NCI-H2029 treated with DMSO at 0.1 percent for 48 hours (cell line): ENCODE results near the gene TMEM168.
"Not testable (repeated sequence)": the region's sequence is repeated elsewhere in the genome, so short reads cannot be mapped to it uniquely, and the experiment has no call there.

Source experiments
- DNase-seq: peaks from one replicate; lab custom pipeline; 2025; lab: John Stamatoyannopoulos, UW

TMEM168 gene

DNA sequence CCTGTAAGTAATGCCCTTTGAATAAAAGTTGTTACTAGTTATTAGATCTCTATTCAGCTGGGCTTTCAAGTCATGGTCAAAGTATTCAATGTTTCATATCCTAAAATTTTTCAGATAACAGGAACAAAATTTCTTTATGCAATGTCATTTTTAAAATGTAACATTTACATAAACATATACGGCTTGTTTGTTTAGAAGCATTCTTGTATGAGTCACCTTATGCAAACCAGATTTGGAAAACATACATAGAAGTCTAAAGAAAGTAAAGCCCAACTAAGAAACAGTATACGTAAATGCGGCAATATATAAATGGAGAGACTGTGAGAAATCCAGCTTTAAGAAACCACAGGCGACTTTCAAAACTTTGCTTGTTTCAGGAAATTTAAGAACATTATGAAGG lies 10.5 kb downstream of the TMEM168 start:
- DNase-seq, result no peak

DNA sequence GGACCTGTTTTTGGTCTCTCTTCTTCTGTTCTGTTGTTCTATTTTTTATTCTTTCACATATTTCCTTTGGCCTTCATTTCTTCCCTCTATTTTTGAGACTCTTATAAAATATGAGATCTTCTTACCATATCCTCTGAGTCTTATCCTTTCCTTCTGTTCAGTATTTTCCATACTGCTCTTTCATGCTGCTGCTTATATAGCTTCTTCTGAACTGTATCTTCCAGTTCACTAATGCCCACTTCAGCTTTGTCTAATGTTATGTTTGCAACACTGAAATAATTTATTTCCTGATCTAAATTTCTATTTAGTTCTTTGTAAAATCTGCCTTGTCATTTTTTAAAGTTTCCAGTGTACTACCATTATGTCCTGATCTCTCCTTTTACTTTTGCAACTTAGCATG lies 12.8 kb downstream of the TMEM168 start:
- DNase-seq, result no peak

DNA sequence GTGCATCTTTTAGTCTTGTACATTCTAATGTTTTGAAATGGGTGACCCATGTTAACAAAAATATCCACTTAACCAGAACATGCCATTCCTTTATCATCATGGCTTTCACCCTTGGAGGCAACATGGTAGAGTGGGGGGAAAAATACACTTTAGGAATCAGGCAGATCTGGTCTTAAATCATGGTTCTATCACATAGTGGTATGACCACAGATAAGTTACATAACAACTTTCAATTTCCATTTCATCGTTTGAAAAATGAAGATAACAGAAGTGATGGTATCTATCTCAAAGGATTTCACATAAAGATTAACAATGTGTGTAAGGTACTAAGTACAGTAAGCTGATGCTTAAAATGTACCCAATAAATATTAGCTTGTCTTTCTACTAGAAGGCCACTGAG lies 19.0 kb downstream of the TMEM168 start:
- DNase-seq, result no peak

DNA sequence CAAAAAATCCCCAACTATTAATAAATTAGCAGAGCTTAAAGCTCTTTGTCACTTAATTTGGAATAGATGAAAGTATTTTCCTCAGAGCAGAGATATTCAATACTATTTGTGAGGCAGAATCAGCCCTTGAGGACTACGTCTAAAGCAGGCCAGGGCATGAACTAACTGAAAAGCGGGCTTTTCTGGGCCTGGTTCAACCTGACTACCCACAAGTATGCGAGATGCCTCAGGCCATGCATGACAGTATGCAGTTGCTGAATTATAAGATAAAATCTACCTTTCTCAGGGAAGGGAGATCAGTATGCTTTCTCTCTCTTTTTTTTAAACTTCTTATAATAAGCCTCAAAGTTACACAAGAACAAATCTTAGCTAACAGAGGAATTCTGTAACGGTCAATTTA lies 20.1 kb downstream of the TMEM168 start:
- no peak for DNase-seq

DNA sequence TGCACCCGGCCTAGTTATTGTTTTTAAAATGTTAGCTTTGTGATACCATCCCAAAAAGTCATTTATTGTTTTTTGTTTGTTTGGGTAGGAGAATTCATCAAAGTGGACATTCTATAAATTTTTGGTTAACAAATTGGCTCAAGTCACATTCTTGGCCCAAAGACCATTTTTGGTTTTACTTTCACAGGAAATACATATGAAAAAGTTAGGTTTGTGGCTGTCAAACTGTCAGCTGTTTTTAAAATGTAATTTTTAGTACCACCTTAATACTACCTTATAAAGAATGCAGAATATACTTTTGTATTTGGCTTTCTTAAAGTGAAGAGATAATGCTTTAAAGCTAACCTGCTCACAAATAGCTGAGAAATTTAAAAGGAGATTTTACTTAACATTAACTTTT lies 25.1 kb downstream of the TMEM168 start:
- no peak for DNase-seq

DNA sequence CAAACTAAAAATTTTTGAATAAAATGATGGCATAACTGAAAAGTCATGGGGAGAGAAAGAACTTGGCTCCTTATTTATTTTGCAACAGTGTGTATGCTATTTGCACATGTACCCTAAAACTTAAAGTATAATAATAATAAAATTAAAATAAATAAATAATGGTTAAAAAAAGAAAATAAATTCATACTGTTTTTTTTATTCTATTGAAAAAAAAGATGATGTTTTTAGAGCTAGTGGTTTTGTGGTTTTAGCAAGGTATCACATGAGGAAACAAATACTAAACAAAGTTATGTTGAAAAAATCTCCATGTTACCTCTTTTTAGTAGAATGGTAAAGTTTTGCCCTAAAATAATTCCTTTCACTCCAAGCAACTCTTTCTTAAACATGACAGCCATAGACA lies 26.2 kb downstream of the TMEM168 start:
- no peak for DNase-seq

DNA sequence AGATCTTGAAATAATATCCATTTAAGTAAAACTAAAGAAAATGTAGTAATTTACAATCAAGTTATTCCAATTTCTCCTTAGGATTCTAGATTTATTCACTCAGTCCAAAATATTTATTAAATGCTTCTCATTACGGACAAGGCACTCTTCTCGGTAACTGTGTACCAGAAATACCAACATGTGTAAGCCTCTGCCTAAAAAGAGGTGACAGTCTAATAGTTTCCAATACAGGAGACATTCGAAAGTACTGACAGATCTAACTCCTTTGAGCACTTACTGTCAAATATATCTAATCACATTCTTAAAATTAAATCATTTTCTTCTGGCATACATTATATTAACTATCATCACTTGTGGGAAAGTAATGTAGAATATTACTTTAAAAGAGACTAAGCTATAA lies 26.9 kb downstream of the TMEM168 start:
- no peak for DNase-seq

DNA sequence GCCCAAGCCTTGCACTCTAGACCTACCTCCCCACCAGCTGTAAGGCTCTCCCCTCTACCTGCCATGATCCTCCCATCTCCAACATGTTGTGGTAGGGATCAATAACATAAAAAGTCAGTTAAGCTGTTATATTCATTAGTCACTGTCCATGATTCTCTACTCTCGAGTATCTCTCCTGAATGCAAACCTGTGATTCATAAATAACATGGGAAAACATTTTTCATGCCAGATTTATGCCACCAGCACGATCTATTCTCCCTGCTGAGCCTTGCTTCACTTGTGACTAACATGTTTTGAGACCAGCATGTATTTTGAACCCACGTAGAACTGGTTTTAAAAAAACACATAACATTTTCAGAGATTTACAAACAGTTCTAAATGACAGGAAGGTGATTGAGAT lies 30.3 kb downstream of the TMEM168 start:
- DNase-seq, result no peak

DNA sequence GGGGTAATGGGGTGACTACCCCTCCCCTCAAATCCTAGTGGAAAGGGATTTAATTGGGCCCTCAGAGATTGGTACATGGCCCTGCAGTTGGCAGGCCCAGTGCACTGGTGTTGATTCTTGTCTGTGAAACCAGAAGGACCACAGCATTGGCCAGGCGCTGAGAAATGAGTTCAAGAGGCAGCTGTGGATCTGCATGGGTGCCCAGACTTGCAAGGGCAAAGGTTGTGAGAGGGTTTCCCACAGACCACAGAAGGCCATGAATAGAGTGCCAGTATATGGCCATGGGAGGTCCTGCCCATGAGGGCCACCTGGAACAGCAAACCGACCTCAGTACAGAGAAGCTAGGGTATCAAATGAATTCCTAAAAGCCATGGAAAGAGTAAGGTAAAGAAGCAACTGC lies 32.9 kb downstream of the TMEM168 start:
- DNase-seq, result no peak

DNA sequence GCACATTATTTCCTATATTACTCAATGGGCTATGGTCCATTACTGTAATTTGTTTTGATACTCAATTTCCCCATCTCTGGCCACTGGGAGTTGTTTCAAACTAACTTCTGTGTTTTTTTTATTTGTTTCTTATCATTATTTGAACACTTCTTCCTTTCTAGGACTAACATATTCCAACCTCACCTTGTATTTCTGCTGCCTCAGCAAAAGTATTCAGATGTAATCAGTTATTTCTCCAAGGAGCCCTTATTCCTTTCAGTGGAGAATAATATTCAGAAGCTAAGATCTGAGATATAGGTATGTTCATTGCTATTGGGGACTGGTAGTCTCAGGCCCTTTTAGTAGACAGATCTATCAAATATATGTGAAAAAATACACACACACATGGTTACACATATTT lies 36.9 kb downstream of the TMEM168 start:
- DNase-seq, result no peak

DNA sequence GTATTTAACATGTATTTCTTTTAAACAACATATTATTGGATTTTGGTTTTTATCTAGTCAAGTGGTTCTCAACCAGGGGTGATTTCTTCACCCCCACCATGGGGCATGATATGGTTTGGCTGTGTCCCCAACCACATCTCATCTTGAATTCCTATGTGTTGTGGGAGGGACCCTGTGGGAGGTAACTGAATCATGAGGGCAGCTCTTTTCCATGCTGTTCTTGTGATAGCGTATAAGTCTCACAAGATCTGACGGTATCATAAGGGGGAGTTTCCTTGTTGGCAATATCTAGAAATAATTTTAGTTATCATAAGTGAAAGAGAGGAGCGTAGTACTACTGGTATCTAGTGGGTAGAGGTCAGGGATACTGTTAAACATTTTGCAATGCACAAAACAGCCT lies 37.6 kb downstream of the TMEM168 start:
- DNase-seq, result no peak

DNA sequence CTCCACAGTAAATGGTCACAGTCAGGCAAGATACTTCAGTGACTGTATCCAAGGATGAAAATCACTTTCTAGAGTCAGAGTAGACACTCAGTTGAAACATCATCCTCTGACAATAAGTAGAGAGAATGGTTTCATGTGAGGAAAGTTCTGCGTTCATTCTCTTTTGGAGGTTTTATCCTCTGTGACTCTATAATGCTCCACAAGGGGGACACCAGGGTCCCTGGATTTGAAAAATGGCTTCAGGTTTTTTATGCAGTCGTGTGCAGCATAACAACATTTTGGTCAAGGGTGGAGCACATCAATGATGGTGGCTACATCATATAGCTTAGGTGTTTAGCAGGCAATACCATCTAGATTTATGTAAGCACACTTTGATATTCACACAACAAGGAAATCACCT lies 40.4 kb downstream of the TMEM168 start:
- DNase-seq, result no peak

DNA sequence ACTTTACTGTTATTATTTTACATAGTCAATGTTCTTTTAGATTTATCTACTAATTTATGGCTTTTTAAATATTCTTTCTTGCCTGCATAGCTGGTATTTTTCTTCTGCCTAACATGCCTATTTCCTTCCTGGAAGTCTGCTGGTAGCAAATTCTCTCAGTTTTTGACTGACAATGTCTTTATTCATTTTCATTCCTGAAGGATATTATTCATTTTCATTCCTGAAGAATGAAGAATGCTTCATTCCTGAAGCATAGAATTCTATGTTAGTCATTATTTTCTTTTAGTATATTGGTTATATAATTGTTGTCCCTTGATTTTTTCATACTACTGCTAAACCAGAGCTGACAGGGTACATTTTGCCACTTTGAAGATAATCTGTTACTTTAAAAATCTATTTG lies 41.8 kb downstream of the TMEM168 start:
- DNase-seq, result no peak

DNA sequence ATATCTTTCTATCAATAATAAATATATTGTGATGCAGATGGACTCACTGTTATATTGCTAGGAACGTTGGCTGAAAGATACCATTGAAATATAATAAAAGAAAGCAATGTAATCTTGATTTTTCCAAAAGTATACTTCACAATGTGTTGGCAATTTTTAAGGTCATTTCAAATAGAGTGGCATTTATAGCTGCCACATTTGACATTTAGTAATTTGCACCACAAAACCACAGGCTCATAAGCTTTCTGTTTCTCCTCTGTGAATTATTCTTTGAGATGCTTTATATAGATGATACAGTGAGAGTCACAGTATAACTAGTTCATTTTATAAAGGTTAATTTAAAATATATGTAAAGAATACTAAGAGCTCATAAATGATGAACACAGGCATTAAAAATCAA lies 44.6 kb downstream of the TMEM168 start:
- no peak for DNase-seq

DNA sequence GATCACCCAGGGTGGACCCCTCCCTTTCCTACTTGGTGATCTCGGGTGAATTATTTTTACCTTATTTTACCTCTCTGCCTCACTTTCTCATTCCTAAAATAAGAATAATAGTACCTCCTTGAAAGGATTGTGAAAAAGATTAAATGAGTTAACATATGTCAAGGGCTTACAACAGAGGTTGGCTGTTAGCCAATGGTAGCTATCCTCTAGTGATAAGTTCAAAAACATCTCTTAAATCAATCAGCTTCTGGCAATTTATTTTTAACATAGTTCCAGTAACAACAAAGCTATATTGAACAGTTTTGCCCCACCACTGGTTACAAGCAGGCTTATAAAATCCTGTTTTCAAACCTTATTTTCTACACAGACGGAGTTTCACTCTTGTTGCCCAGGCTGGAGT lies 45.4 kb downstream of the TMEM168 start:
- DNase-seq, result no peak

DNA sequence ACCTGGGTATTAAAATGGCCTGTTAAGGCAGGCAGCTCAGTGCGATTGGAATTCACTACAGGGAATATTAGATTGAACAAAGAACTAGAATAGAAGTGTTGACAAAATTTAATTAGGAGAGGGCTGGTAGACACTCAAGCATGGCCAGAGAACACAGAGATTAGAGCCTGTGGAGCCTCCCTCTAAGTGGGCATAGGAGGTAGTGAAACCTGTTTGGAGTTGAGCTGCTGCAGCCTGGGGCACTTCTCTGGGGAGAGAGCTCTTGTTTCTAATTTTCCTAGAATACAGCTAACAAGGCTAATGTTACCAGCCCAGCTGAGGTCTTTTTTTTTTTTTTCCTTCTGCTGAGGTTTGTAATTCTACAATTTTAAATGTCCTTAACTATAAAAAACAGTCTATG lies 46.4 kb downstream of the TMEM168 start:
- DNase-seq, result no peak

DNA sequence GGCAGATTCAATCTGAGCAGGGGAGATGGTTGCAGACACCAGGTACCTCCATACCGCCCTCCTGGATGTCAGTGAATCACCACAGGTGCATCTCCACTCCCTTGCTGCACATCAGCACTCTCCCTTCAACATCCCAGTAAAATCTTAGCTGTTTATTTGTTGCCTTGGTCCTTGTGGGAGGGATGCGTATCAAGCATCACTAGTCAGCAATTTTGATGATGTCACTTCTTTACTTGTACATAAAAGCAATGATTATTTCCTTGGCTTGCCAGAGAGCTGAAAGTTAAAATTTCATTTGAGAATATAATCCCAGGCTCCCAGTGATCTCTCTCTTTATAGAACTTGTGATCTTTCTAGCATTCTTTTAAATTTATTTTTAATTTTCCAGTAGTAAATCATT lies 49.5 kb downstream of the TMEM168 start:
- DNase-seq, result no peak

DNA sequence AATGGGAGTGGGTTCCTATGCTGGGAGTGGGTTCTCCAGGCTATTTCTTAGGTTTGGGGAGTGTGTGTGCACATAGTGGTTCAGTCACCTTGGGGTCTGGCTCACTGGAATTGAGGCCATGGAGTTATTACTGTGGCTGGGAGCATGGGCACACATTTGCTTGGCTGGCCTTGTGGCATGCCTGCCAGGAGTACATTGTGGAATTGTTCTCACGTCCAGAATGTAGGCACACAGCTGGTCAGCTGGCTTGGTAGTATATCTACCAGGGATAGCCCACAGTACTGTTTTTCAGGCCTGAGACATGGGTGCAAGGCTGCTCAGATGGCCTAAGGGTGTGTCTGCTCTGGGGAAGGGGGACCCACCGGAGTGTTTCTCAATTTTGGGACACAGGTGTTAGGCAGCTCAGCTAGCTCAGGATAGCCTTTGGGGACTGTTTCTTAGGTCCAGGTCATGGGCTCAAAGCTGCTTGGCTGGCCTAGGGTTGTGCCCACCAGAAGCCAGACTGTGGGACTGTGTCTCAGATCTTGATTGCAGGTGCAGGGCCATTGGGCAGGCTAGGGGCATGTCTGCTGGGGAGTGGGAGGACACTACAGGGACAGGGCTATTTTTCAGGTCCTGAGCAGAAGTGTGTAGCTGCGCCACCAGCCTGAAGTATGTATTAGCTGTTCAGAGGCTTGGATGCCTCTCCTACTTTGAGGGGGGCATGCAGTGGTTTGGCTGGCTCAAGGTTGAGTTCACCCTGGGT lies 50.6 kb downstream of the TMEM168 start:
- no peak for DNase-seq

DNA sequence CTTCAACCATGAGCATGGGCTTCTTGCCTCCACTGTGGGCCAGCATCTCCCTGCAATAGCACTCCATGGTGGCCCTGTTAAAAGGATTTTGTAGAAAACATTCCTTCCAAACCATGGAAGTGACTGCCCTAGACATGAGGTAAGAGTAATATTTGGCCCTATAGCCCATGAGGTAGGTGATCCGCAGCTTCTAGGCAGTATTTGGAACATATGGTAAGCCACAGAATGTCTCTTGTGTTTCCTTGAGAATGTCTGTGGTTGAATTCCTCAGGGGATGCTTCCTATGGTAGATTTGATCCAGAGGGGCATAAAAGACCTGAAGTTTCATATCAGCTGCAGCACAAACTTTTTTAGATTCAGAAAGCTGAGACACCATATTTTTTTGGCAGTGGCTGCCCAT lies 54.9 kb downstream of the TMEM168 start:
- no peak for DNase-seq

DNA sequence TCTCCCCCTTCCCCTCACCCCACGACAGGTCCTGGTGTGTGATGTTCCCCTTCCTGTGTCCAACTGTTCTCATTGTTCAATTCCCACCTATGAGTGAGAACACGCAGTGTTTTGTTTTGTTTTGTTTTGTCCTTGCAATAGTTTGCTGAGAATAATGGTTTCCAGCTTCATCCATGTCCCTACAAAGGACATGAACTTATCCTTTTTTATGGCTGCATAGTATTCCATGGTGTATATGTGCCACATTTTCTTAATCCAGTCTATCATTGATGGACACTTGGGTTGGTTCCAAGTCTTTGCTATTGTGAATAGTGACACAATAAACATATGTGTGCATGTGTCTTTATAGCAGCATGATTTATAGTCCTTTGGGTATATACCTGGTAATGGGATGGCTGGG lies 58.9 kb downstream of the TMEM168 start:
- not testable (repeated sequence) for DNase-seq

DNA sequence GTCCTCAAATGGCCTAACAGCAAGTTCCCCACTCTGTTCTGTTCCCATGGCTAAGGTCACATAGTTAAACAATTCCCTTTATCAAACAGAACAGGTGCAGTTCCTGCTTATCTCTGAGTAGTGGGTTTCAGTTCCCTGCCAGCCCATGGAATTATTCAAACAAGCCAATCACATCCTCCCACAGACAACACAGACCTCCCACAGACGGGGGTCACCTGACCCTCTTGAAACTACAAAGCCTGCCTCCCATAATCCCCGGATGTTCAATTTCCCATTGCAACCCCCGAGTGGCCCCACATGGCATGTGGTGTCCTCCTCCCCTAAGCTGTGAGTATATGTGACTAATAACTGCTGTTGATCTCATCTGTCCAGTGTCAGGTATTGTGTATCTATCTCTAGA lies 64.1 kb downstream of the TMEM168 start:
- DNase-seq, result no peak

DNA sequence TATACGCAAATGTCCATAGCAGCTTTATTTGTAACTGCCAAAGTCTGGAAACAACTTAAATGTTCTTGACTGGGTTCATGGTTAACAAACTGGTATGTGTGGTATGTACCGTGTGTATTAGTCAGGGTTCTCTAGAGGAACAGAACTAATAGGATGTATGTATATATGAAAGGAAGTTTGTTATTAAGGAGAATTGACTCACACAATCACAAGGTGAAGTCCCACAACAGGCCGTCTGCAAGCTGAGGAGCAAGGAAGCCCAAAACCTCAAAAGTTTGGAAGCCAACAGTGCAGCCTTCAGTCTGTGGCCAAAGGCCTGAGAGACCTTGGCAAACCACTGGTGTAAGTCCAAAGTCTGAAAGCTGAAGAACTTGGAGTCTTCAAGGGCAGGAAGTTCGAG lies 66.8 kb downstream of the TMEM168 start:
- no peak for DNase-seq

DNA sequence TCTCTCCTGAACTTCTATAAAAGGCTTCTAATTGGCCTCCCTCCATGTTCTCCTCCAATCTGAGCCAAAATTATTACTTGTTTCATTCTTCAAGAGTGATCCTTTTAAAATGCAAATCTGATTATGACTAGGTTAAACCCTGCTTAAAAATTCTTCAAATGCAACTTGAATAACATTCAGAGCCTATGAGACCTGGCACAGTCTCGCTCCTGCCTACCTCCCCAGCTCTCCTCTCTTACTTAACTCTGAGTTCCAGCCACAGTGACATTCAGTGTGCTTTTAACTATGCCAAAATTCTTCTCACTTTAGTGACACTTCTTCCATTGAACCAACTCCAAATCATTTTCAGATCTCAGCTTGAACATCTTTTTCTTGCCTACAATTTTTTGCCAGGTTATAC lies 68.8 kb downstream of the TMEM168 start:
- no peak for DNase-seq

DNA sequence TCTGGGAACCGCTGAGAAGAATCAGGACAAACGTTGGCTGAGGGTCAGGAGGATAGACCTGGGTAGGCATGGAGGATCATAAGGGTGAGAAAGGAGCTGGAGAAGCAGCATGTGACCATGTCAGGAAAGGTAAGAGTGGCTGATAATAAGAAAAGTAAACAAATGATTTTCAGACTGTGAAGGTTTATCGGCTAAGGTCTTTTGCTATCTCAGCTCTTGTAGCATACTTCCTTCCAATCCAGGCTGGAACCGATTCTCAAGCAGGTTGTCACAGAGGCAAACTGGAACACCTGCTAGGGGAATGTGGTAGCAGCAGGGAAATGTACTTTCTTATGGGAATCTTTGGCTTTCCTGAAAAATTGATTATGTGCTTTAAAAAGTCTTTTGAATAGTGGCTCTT lies 74.7 kb downstream of the TMEM168 start:
- no peak for DNase-seq

DNA sequence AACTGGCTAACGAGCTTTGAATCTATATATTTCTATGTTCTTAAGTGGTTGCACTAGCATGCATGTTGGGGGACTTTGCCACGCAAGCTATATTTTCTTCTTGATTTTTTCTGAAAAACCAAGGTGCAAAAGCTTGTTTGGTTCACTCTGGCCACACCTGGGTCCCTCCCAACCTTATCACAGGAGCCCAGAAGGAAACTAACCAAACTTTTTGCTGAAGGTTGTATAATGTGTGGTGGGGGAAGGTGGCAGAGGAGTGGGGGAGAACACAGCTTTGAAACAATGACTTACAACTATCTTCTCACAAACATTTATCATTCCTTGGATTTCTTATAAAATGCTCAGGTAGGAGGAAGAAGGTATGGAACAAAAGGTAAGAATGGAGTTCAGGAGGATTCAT lies 75.3 kb downstream of the TMEM168 start:
- DNase-seq, result no peak
